Dendritic cell treated with granulocyte-macrophage colony-stimulating factor and Interleukin-4, amounts not matched to agents 40 ng/mL and 50 ng/mL, for 4 days (primary cell): ENCODE results near the gene KLKB1.
"Not testable (repeated sequence)": the region's sequence is repeated elsewhere in the genome, so short reads cannot be mapped to it uniquely, and the experiment has no call there.

Experiments
- H3K27ac Mint-ChIP-seq: one replicate; pipeline ENCODE4 v1.8.0; 2022; ENCODE audit warnings: mild to moderate bottlenecking, mixed read lengths
- H3K27me3 Mint-ChIP-seq: one replicate; pipeline ENCODE4 v1.8.0; 2022; ENCODE audit warnings: mild to moderate bottlenecking, mixed read lengths
- H3K36me3 Mint-ChIP-seq: one replicate; pipeline ENCODE4 v1.8.0; 2022; ENCODE audit warnings: low read depth, mixed read lengths
- H3K4me1 Mint-ChIP-seq: one replicate; pipeline ENCODE4 v1.8.0; 2022; ENCODE audit warnings: low read depth, mixed read lengths
- H3K4me3 Mint-ChIP-seq: one replicate; pipeline ENCODE4 v1.8.0; 2022; ENCODE audit warnings: mild to moderate bottlenecking, moderate library complexity, mixed read lengths
- H3K9me3 Mint-ChIP-seq: one replicate; pipeline ENCODE4 v1.8.0; 2022; ENCODE audit warnings: mixed read lengths
- intact Hi-C: fragments of 100-400 bp; cut with micrococcal nuclease; formaldehyde crosslinking; loops from one replicate; pipeline ENCODE4 v1.15.0; 2022

KLKB1 gene

GRCh38 chr4:186265683-186266652 lies 38.7 kb downstream of the KLKB1 start, which contains the start of gene F11:
Gene F11 (plus strand): TSS chr4:186266189. CDS start chr4:186267137, 948 bp downstream.
- H3K27ac Mint-ChIP-seq = no peak within 1 kb of the TSS
- H3K4me3 Mint-ChIP-seq = no peak within 1 kb of the TSS
- no peaks in the 10 kb centered on the region for H3K36me3 Mint-ChIP-seq
- peaks cover 8% of the 10 kb centered on the region for H3K27me3 Mint-ChIP-seq
- intact Hi-C loops = no loop called here
- H3K4me1 Mint-ChIP-seq = no peaks in the 10 kb centered on the region
- no peaks in the 10 kb centered on the region for H3K9me3 Mint-ChIP-seq

- no peaks in the 10 kb centered on the region for H3K9me3 Mint-ChIP-seq
- no peaks in the 10 kb centered on the region for H3K36me3 Mint-ChIP-seq
- H3K27ac Mint-ChIP-seq = no peak overlapping the region
- H3K27me3 Mint-ChIP-seq = peaks cover 8% of the 10 kb centered on the region
- no peaks in the 10 kb centered on the region for H3K4me1 Mint-ChIP-seq
- intact Hi-C loops = no loop called here
- H3K4me3 Mint-ChIP-seq = no peak overlapping the region
Observed at GRCh38 chr4:186266729-186267456, 39.6 kb downstream of the KLKB1 start.

- H3K27ac Mint-ChIP-seq = no peak overlapping the region
- peaks cover 6% of the 10 kb centered on the region for H3K27me3 Mint-ChIP-seq
- H3K4me3 Mint-ChIP-seq = no peak overlapping the region
- H3K4me1 Mint-ChIP-seq = no peaks in the 10 kb centered on the region
- intact Hi-C loops = no loop called here
- no peaks in the 10 kb centered on the region for H3K36me3 Mint-ChIP-seq
- H3K9me3 Mint-ChIP-seq = no peaks in the 10 kb centered on the region
Observed at GRCh38 chr4:186271081-186271678, 43.9 kb downstream of the KLKB1 start.

GRCh38 chr4:186272699-186273391 lies 45.5 kb downstream of the KLKB1 start:
- H3K9me3 Mint-ChIP-seq = no peaks in the 10 kb centered on the region
- no peak overlapping the region for H3K27ac Mint-ChIP-seq
- H3K36me3 Mint-ChIP-seq = no peaks in the 10 kb centered on the region
- intact Hi-C loops = no loop called here
- H3K4me1 Mint-ChIP-seq = no peaks in the 10 kb centered on the region
- H3K4me3 Mint-ChIP-seq = no peak overlapping the region
- no peaks in the 10 kb centered on the region for H3K27me3 Mint-ChIP-seq

- H3K27me3 Mint-ChIP-seq, H3K4me1 Mint-ChIP-seq, H3K9me3 Mint-ChIP-seq, intact Hi-C loops, H3K36me3 Mint-ChIP-seq, H3K4me3 Mint-ChIP-seq, H3K27ac Mint-ChIP-seq: not testable (repeated sequence)
Observed at GRCh38 chr4:186273392-186273789, 46.1 kb downstream of the KLKB1 start.

- H3K4me3 Mint-ChIP-seq = no peak overlapping the region
- H3K9me3 Mint-ChIP-seq = no peaks in the 10 kb centered on the region
- intact Hi-C loops = no loop called here
- H3K4me1 Mint-ChIP-seq = no peaks in the 10 kb centered on the region
- no peaks in the 10 kb centered on the region for H3K27me3 Mint-ChIP-seq
- no peak overlapping the region for H3K27ac Mint-ChIP-seq
- H3K36me3 Mint-ChIP-seq = no peaks in the 10 kb centered on the region
Observed at GRCh38 chr4:186283311-186283710, 56.0 kb downstream of the KLKB1 start.

- H3K4me1 Mint-ChIP-seq = no peaks in the 10 kb centered on the region
- no peak overlapping the region for H3K27ac Mint-ChIP-seq
- H3K27me3 Mint-ChIP-seq = no peaks in the 10 kb centered on the region
- intact Hi-C loops = no loop called here
- H3K36me3 Mint-ChIP-seq = no peaks in the 10 kb centered on the region
- H3K9me3 Mint-ChIP-seq = no peaks in the 10 kb centered on the region
- no peak overlapping the region for H3K4me3 Mint-ChIP-seq
Observed at GRCh38 chr4:186285147-186285546, 57.8 kb downstream of the KLKB1 start.

GRCh38 chr4:186286581-186286980 lies 59.3 kb downstream of the KLKB1 start:
- Mint-ChIP-seq H3K36me3 (no peaks in the 10 kb centered on the region), H3K27me3 (no peaks in the 10 kb centered on the region), H3K4me3 (no peak overlapping the region), H3K9me3 (no peaks in the 10 kb centered on the region), H3K4me1 (no peaks in the 10 kb centered on the region), H3K27ac (no peak overlapping the region)
- intact Hi-C loops = no loop called here

- intact Hi-C loops = no loop called here
- Mint-ChIP-seq H3K4me1 (no peaks in the 10 kb centered on the region), H3K9me3 (no peaks in the 10 kb centered on the region), H3K36me3 (no peaks in the 10 kb centered on the region), H3K4me3 (no peak overlapping the region), H3K27me3 (no peaks in the 10 kb centered on the region), H3K27ac (no peak overlapping the region)
Observed at GRCh38 chr4:186291256-186291890, 64.1 kb downstream of the KLKB1 start.

GRCh38 chr4:186294160-186294559 lies 66.9 kb downstream of the KLKB1 start:
- no peaks in the 10 kb centered on the region for H3K9me3 Mint-ChIP-seq
- H3K4me3 Mint-ChIP-seq = no peak overlapping the region
- no peak overlapping the region for H3K27ac Mint-ChIP-seq
- peaks cover 14% of the 10 kb centered on the region for H3K27me3 Mint-ChIP-seq
- intact Hi-C loops = no loop called here
- H3K4me1 Mint-ChIP-seq = no peaks in the 10 kb centered on the region
- H3K36me3 Mint-ChIP-seq = no peaks in the 10 kb centered on the region

- Mint-ChIP-seq H3K4me3 (no peak overlapping the region), H3K27ac (no peak overlapping the region), H3K36me3 (no peaks in the 10 kb centered on the region), H3K4me1 (no peaks in the 10 kb centered on the region), H3K27me3 (peaks cover 16% of the 10 kb centered on the region), H3K9me3 (no peaks in the 10 kb centered on the region)
- intact Hi-C loops = loop anchor here (1.0 kb wide), 1 partner anchor 291 kb away; no protein-coding TSS in a partner anchor
Observed at GRCh38 chr4:186296481-186296880, 69.2 kb downstream of the KLKB1 start.

- intact Hi-C loops = no loop called here
- H3K4me1 Mint-ChIP-seq = no peaks in the 10 kb centered on the region
- no peaks in the 10 kb centered on the region for H3K9me3 Mint-ChIP-seq
- H3K4me3 Mint-ChIP-seq = no peak overlapping the region
- H3K27me3 Mint-ChIP-seq = peaks cover 16% of the 10 kb centered on the region
- H3K36me3 Mint-ChIP-seq = no peaks in the 10 kb centered on the region
- H3K27ac Mint-ChIP-seq = no peak overlapping the region
Observed at GRCh38 chr4:186297013-186297645, 69.8 kb downstream of the KLKB1 start.
